K562 (cell line): ENCODE results near the gene DNAJB12. TPM values are rescaled to one million over a fixed set of nuclear protein-coding genes. Genes with fewer than 3 reads are reported as not detected.

Experiments used
- ATAC-seq: fragments of 200-7000 bp; cut with Tn5 transposase; 3 replicates; pipeline ENCODE4 v1.9.1; 2020; ENCODE audit warnings: moderate library complexity
- BruUV-seq: library from RNA; stranded (reverse); fragments of 400-500 nt; replicated peaks from 2 replicates; lab custom pipeline; 2021; lab: Mats Ljungman, UMichigan
- CTCF ChIA-PET: fragments of 300-600 bp; formaldehyde crosslinking; extraction: SDS; loops from one replicate; lab custom pipeline; 2021; ENCODE audit warnings: low intra/inter-chr PET ratio; lab: Yijun Ruan, JAX
- POLR2A ChIA-PET: fragments of 300-600, 350-650 bp; sonication (Branson Sonifier 250); formaldehyde crosslinking; extraction: SDS; loops from one replicate; lab custom pipeline; 2021; ENCODE audit warnings: antibody characterized with exemption, inconsistent platforms; lab: Yijun Ruan, JAX
- DNase-seq, 4 experiments: peaks; one replicate each; pipeline versions ENCODE4 v3.0.0 to v3.0.0-alpha.2; 2011 to 2018; ENCODE audit warnings: low spot score in 3 of 4, mixed read lengths in 3 of 4; ENCODE audit errors: extremely low read depth in 1 of 4
- FAIRE-seq: peaks from 2 replicates; lab custom pipeline; 2011; peaks lifted over from hg19 to GRCh38; lab: Jason Lieb, UNC
- H2AFZ ChIP-seq: 2 replicates; pipeline ENCODE4 v1.6.0; 2011; ENCODE audit warnings: low read depth, low read length, control low read depth, inconsistent platforms
- H3K27ac ChIP-seq: fragments of 200-600 bp; 3 replicates; pipeline ENCODE4 v1.8.0; 2011; ENCODE audit warnings: low read depth, mild to moderate bottlenecking, control low read depth, inconsistent platforms, low read length, moderate library complexity, mixed read lengths; ENCODE audit errors: extremely low read depth
- H3K27me3 ChIP-seq, 2 experiments: fragments of 300-600 bp in 1 of 2; 2 replicates in 1 of 2; 3 replicates in 1 of 2; pipeline versions ENCODE4 v1.6.0 to v1.8.0; 2011; ENCODE audit warnings: inconsistent platforms in 2 of 2, low read length in 2 of 2, mild to moderate bottlenecking in 1 of 2, mixed read lengths in 1 of 2, moderate library complexity in 1 of 2; ENCODE audit not compliant: control insufficient read depth in 2 of 2, insufficient read depth in 2 of 2
- H3K36me3 ChIP-seq: fragments of 300-600 bp; 3 replicates; pipeline ENCODE4 v1.8.0; 2011; ENCODE audit warnings: mild to moderate bottlenecking, low read length, inconsistent platforms; ENCODE audit not compliant: control insufficient read depth, insufficient read depth
- H3K4me1 ChIP-seq, 2 experiments: fragments of 200-600 bp in 1 of 2; replicated peaks in 1 of 2; 2 replicates in 1 of 2; 3 replicates in 1 of 2; pipeline versions ENCODE4 v1.5.1 to v1.8.0; 2011; ENCODE audit warnings: inconsistent platforms in 2 of 2, low read length in 2 of 2, mild to moderate bottlenecking in 1 of 2, mixed read lengths in 1 of 2, moderate library complexity in 1 of 2; ENCODE audit not compliant: control insufficient read depth in 2 of 2, insufficient read depth in 2 of 2
- H3K4me2 ChIP-seq: 2 replicates; pipeline ENCODE4 v1.6.1; 2011; ENCODE audit warnings: low read length, control low read depth, inconsistent platforms, mixed read lengths; ENCODE audit not compliant: insufficient read depth
- H3K4me3 ChIP-seq: fragments of 200-600 bp; sonication (generic), shearing (Covaris generic); 2 replicates; pipeline ENCODE4 v1.5.1; 2016; ENCODE audit warnings: control low read depth, inconsistent platforms
- H3K79me2 ChIP-seq: fragments of 200-600 bp; 3 replicates; pipeline ENCODE4 v1.8.0; 2011; ENCODE audit warnings: low read length, inconsistent platforms; ENCODE audit not compliant: control insufficient read depth, insufficient read depth
- H3K9ac ChIP-seq, 2 experiments: 2 replicates each; pipeline versions ENCODE4 v1.6.0 to v1.6.1; 2011; ENCODE audit warnings: low read depth in 2 of 2, low read length in 2 of 2, control low read depth in 1 of 2, inconsistent platforms in 1 of 2, mild to moderate bottlenecking in 1 of 2, mixed read lengths in 1 of 2; ENCODE audit not compliant: insufficient read depth in 1 of 2
- H3K9me1 ChIP-seq: one replicate; pipeline ENCODE4 v1.6.0; 2011; ENCODE audit warnings: inconsistent platforms, mild to moderate bottlenecking, low read length, moderate library complexity; ENCODE audit not compliant: control insufficient read depth, insufficient read depth
- H3K9me3 ChIP-seq: replicated peaks from 2 replicates; pipeline ENCODE4 v1.5.1; 2011; ENCODE audit warnings: low read depth, low read length, inconsistent platforms; ENCODE audit not compliant: control insufficient read depth, insufficient read depth
- H4K20me1 ChIP-seq: replicated peaks from 2 replicates; pipeline ENCODE4 v1.6.1; 2011; ENCODE audit warnings: low read length, inconsistent platforms, mixed read lengths; ENCODE audit not compliant: control insufficient read depth, insufficient read depth
- ARID2 ChIP-seq: fragments of 450-650 bp; IDR thresholded peaks from 2 replicates; pipeline ENCODE4 v1.6.1; 2017; ENCODE audit warnings: antibody characterized with exemption, mild to moderate bottlenecking
- CTCF ChIP-seq, 3 experiments: IDR thresholded peaks in 2 of 3; conservative IDR thresholded peaks in 1 of 3; 2 replicates each; pipeline ENCODE4 v1.5.1; 2011 to 2012; ENCODE audit warnings: low read length in 3 of 3, mild to moderate bottlenecking in 3 of 3, control low read depth in 2 of 3, improper control_type of control experiment in 1 of 3, inconsistent platforms in 1 of 3, low read depth in 1 of 3, mixed read lengths in 1 of 3, moderate library complexity in 1 of 3; ENCODE audit not compliant: insufficient read depth in 2 of 3
- ETV1 ChIP-seq: fragments of 450-650 bp; conservative IDR thresholded peaks from 2 replicates; pipeline ENCODE4 v1.6.1; 2016; ENCODE audit warnings: missing genetic modification characterization, control low read depth, low read depth, missing compliant biosample characterization
- ETV5 ChIP-seq: sonication (generic); formaldehyde crosslinking; IDR thresholded peaks from 2 replicates; pipeline ENCODE4 v1.4.0; 2020; ENCODE audit warnings: low read depth, mild to moderate bottlenecking, missing genetic modification reagents
- GABPB1 ChIP-seq: sonication (generic); formaldehyde crosslinking; IDR thresholded peaks from 2 replicates; pipeline ENCODE4 v1.8.0; 2022; ENCODE audit warnings: mild to moderate bottlenecking, missing genetic modification reagents
- JUND ChIP-seq, 2 experiments: IDR thresholded peaks; 2 replicates in 1 of 2; 3 replicates in 1 of 2; pipeline ENCODE4 v1.6.1; 2011; ENCODE audit warnings: borderline replicate concordance in 2 of 2, low read depth in 2 of 2, low read length in 2 of 2, improper control_type of control experiment in 1 of 2, missing biosample characterization in 1 of 2, missing genetic modification characterization in 1 of 2, missing genetic modification reagents in 1 of 2
- MYNN ChIP-seq, 2 experiments: sonication (generic); formaldehyde crosslinking in 1 of 2; IDR thresholded peaks; 2 replicates each; pipeline versions ENCODE4 v1.5.0 to v1.6.1; 2016 to 2020; ENCODE audit warnings: antibody characterized with exemption in 1 of 2, missing genetic modification reagents in 1 of 2
- NUFIP1 ChIP-seq: fragments of 450-650 bp; IDR thresholded peaks from 2 replicates; pipeline ENCODE4 v1.6.1; 2018; ENCODE audit not compliant: partially characterized antibody
- OTX1 ChIP-seq: fragments of 450-650 bp; formaldehyde crosslinking; IDR thresholded peaks from 2 replicates; pipeline ENCODE4 v1.4.0; 2022; ENCODE audit warnings: mild to moderate bottlenecking
- RB1 ChIP-seq: fragments of 450-650 bp; IDR thresholded peaks from 2 replicates; pipeline ENCODE4 v1.6.1; 2017; ENCODE audit warnings: low read depth, mild to moderate bottlenecking
- SOX6 ChIP-seq: fragments of 450-650 bp; IDR thresholded peaks from 2 replicates; pipeline ENCODE4 v1.6.1; 2014; ENCODE audit warnings: mild to moderate bottlenecking
- TBP ChIP-seq: optimal IDR thresholded peaks from 2 replicates; pipeline ENCODE3; 2011; ENCODE audit warnings: low read depth, low read length, improper control_type of control experiment
- TCF7 ChIP-seq: sonication (generic); IDR thresholded peaks from 2 replicates; pipeline ENCODE4 v1.6.1; 2016; ENCODE audit warnings: antibody characterized with exemption, borderline replicate concordance
- XRCC3 ChIP-seq: fragments of 450-650 bp; IDR thresholded peaks from 2 replicates; pipeline ENCODE4 v1.6.1; 2017; ENCODE audit warnings: mild to moderate bottlenecking, moderate library complexity
- ZFP36 ChIP-seq: fragments of 150-350 bp; IDR thresholded peaks from 2 replicates; pipeline ENCODE4 v1.6.1; 2018; ENCODE audit warnings: low read length, low read depth; ENCODE audit not compliant: partially characterized antibody
- ZNF395 ChIP-seq: fragments of 200-800 bp; sonication (Bioruptor generic); IDR thresholded peaks from 2 replicates; pipeline ENCODE4 v1.6.1; 2017; ENCODE audit warnings: missing genetic modification characterization, missing compliant biosample characterization
- WGBS: fragments of 100-300 bp; shearing (Covaris generic); methylation state at CpG from one replicate; pipeline ENCODE4 v1.1.6; 2016; ENCODE audit warnings: low coverage, mixed read lengths; ENCODE audit not compliant: insufficient coverage; ENCODE audit errors: missing lambda C conversion rate; 5-methylcytosine and 5-hydroxymethylcytosine counted together
- in situ Hi-C: fragments of 300-500 bp; cut with MboI; formaldehyde crosslinking; loops from 4 replicates; pipeline ENCODE4 v1.15.0; 2018; ENCODE audit warnings: inconsistent platforms, mixed read lengths
- intact Hi-C: fragments of 100-400 bp; cut with micrococcal nuclease; formaldehyde crosslinking; loops from 2 replicates; pipeline ENCODE4 v1.14.2; 2022
- polyA plus RNA-seq, 8 experiments: library from polyadenylated mRNA; depleted of rRNA in 4 of 8; stranded (reverse) in 5 of 8; unstranded in 3 of 8; fragments of >200 nt; fragmentation: Nextera tagmentation in 2 of 8; fragmentation: Illumina TruSeq in 1 of 8; extraction: Ambion mirVana in 2 of 8; extraction: Trizol in 1 of 8; gene quantifications; 2 replicates each; pipeline versions ENCODE4 v1.2.1 to v1.2.3, GENCODE V29; 2011 to 2014; ENCODE audit warnings: inconsistent platforms in 1 of 8, missing spikeins in 1 of 8
- total RNA-seq, 7 experiments: library from RNA; depleted of rRNA in 6 of 7; stranded (reverse); fragments of >200 nt in 6 of 7; fragmentation: Illumina TruSeq in 2 of 7; extraction: Trizol in 2 of 7; gene quantifications; 2 replicates each; pipeline versions ENCODE4 v1.2.1 to v1.2.3, GENCODE V29; 2011 to 2021; ENCODE audit warnings: low replicate concordance in 1 of 7
- TF ChIP-seq, protein P1 (sequence below): fragments of 450-650 bp; formaldehyde crosslinking; IDR thresholded peaks from 2 replicates; pipeline ENCODE4 v1.4.0; 2022; ENCODE audit warnings: missing genetic modification characterization

Gene DNAJB12
- total and polyA plus RNA-seq, 9 of the 15 experiments (the other 6 are each of a cell fraction or from before 2014, with no cell fraction given), result 3.5 to 31.5 (median 20.3) TPM

DNA sequence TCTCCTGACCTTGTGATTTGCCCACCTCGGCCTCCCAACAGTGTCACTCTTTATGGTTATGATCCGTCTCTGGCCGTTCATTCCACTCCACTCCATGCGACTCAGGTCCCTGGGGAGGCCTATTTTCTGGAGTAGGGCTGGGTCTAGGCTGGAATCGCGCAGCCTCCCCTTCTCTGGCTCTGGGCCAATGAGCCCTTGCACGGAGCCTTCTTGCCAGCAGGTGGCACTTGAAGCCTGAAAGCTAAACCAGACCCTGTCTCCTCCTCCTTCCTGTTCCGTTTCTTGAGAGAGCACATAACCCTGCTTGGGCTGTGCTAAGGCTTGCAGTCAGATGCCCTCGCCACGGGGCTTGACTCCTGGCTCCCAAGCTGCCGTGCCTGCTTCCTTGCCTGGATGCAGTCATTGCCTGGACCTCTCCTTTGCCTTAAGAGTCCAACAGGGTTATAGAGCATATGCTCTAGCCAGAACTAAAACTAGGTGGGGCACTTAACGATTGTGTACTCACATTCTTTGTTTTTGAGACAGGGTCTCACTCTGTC lies 9.6 kb upstream of the DNAJB12 start:
- H3K9me1 ChIP-seq, result no peaks in the 10 kb centered on the region
- 7% methylated on average over 12 of the region's 12 CpGs for WGBS
- H2AFZ ChIP-seq, result peak overlapping the region; percentile 95
- H3K9ac ChIP-seq, result peak overlapping the region; percentile 34 to 77; a peak in 3 of 4 replicates
- ChIA-PET POLR2A (interaction anchor here (0.6 to 1.6 kb wide), 7 partner anchors 9 to 503 kb away, joined by 3 to 6 read pairs (median 3); partner anchors contain the start of genes ASCC1 and DNAJB12), CTCF (interaction anchor here (0.7 to 4.4 kb wide), 6 partner anchors 204 to 795 kb away, joined by 4 to 77 read pairs (median 5); no protein-coding TSS in a partner anchor)
- peak overlapping the region; percentile 53; the same call in 1 of the 2 replicates for H3K4me2 ChIP-seq
- no peaks in the 10 kb centered on the region for H3K9me3 ChIP-seq
- ATAC-seq, result peak; percentile 98
- FAIRE-seq, result peak; percentile 96
- H3K27me3 ChIP-seq, result no peaks in the 10 kb centered on the region
- intact Hi-C loops (loop anchor here (1.0 to 10.0 kb wide), 6 partner anchors 203 to 793 kb away; partner anchors contain the start of gene MCU), in situ Hi-C loops (loop anchor here (5.0 to 10.0 kb wide), 3 partner anchors 203 to 700 kb away; no protein-coding TSS in a partner anchor)
- peak; percentile 89 to 95 (median 94) for DNase-seq
- H3K79me2 ChIP-seq, result no peaks in the 10 kb centered on the region
- peak overlapping the region; percentile 27; the same call in 2 of the 3 replicates for H3K27ac ChIP-seq
- H4K20me1 ChIP-seq, result no peaks in the 10 kb centered on the region
- no peak overlapping the region for H3K4me3 ChIP-seq
- no TSS peak for BruUV-seq
- peaks cover 9 to 11% of the 10 kb centered on the region in 2 experiments; a peak in 4 of 5 replicates for H3K4me1 ChIP-seq
- peaks cover 30% of the 10 kb centered on the region; the same call in 2 of the 3 replicates for H3K36me3 ChIP-seq
- TF ChIP-seq RB1 (peak; percentile 79), JUND (IDR thresholded peaks at IDR 0.05; ENCODE audit: borderline replicate concordance, low read depth, low read length) (peak; percentile 58; the same call in 1 of the 2 replicates), JUND (tag; IDR thresholded peaks at IDR 0.05; ENCODE audit: borderline replicate concordance, low read depth, low read length) (peak; percentile 53; the same call in 1 of the 3 replicates), ARID2 (peak; percentile 91), MYNN (IDR thresholded peaks at IDR 0.05) (peak; percentile 67; the same call in 1 of the 2 replicates), MYNN (CRISPR knock-in tag; IDR thresholded peaks at IDR 0.05) (no peak), NUFIP1 (peak; percentile 28), ZFP36 (peak; percentile 20), CTCF (IDR thresholded peaks at IDR 0.05 in 2 of 3, conservative IDR thresholded peaks at IDR 0.05 in 1 of 3; ENCODE audit: insufficient read depth in 2 of 3, low read depth in 1 of 3, low read length in 3 of 3) (peak; percentile 95 to 99 (median 99)), TCF7 (no peak), XRCC3 (no peak), OTX1 (CRISPR knock-in tag) (0 out of 2 replicates have a peak, but pooled peaks have one; percentile 53), TBP (peak; percentile 21), ETV5 (CRISPR knock-in tag) (peak; percentile 67; the same call in 1 of the 2 replicates), ETV1 (peak; percentile 79), ZNF395 (0 out of 2 replicates have a peak, but pooled peaks have one; percentile 29), SOX6 (peak; percentile 52), GABPB1 (CRISPR knock-in tag) (peak; percentile 74)
- TF ChIP-seq, protein P1, sequence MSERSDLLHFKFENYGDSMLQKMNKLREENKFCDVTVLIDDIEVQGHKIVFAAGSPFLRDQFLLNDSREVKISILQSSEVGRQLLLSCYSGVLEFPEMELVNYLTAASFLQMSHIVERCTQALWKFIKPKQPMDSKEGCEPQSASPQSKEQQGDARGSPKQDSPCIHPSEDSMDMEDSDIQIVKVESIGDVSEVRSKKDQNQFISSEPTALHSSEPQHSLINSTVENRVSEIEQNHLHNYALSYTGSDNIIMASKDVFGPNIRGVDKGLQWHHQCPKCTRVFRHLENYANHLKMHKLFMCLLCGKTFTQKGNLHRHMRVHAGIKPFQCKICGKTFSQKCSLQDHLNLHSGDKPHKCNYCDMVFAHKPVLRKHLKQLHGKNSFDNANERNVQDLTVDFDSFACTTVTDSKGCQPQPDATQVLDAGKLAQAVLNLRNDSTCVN (CRISPR knock-in tag), result 0 out of 2 replicates have a peak, but pooled peaks have one; percentile 17
